Activated T-helper 1 cell treated with Interleukin-2 at 50 U/mL for 16 hours (primary cell): ENCODE measurements around the gene IFI16.
"Not testable (repeated sequence)": the region's sequence is repeated elsewhere in the genome, so short reads cannot be mapped to it uniquely, and the experiment has no call there.

Experiments
- DNase-seq: peaks from one replicate; pipeline ENCODE4 v3.0.0-alpha.2; 2020; ENCODE audit warnings: low read depth

The IFI16 gene

DNA sequence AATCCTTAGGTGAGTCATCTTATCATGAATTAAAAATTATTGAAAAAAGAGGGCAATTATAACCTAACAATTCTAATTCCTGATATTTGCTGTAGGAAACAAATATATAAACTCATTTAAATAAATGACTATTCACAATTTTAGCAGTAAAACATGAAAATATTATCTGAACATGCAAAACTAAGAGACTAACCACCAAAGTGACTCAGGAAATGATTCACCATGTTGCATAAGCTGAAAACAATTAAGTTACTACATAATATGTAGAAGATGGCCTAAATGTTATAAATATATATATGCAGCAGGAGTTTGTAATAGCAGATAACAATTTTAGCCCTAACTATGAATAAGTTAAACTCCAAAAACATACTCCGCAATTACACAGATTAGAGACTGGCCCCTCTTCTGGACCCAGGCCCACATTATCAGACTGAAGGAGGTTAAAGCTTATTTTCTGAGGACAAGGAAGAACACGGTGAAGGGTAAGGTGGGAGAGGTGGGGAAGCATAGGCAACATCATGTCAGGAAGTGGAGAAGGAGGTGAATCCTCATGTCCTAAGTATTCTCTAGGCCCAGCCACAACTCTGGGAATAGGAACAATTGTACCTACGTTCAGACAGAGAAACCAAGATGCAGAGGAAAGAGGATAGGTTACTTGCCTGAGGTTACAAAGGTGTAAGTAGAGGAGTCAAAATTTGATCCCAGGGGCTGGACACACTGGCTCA is 82.5 kb downstream of the IFI16 start:
- no peak for DNase-seq

- no peak for DNase-seq
Measured at GRCh38 chr1:159098596-159098995, 88.9 kb downstream of the IFI16 start.

DNA sequence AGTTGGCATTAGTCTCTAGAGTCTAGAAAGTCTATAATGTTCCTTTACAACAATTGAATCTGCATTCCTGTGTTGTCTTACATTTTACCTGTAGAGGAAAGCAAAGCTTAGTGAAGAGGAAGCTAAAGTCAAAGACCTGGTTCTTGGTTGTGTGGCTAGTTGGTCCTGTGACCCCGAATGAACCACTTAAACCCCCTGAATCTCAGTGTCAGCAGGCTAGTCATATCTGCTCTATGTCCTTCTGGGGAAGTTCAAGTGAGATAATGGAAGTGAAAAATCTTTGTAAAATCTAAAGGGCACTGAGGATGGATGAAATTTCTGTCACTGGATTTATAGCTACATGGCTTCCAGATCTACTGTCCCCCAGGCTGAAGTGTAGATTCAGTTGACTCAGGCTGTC is 90.9 kb downstream of the IFI16 start:
- DNase-seq, result no peak

DNA sequence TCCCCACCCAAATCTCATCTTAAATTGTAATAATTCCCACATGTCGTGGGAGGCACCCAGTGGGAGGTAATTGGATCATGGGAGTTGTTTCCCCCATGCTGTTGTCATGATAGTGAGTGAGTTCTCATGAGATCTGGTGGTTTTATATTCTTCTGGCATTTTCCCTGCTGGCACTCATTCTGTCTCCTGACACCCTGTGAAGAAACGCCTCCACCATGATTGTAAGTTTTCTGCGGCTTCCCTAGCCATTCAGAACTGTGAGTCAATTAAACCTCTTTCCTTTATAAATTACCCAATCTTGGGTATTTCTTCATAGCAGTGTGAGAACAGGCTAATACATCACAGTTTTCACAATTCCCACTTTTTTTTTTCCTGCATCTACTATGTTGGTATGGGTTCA is 93.3 kb downstream of the IFI16 start:
- DNase-seq, result not testable (repeated sequence)
